GM12873 (cell line): Measurements from ENCODE around the gene TLR8.
A peak's percentile ranks its signal among the peaks of the same experiment; 100 is the strongest.

Experiments used
- TF ChIP-seq, protein P1 (sequence below): IDR thresholded peaks from 2 replicates; pipeline ENCODE4 v1.5.1; 2012; ENCODE audit warnings: low read depth, mild to moderate bottlenecking, moderate library complexity, low read length, control low read depth; ENCODE audit not compliant: insufficient read depth; ENCODE audit errors: missing control alignments

Gene TLR8

DNA sequence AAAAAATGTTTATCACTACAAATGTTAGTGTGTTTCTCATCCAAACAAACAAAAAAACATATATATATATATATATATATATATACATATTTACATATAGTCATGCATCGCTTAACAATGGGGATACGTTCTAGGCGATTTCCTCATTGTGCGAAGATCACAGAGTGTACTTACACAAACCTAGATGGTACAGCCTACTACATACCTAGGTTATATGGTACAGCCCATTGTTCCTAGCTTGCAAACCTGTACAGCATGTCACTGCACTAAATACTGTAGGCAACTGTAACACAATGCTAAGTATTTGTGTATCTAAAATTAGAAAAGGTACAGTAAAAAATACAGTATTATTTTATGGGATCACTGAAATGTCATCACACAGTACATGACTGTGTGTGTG is 52.0 kb downstream of the TLR8 start:
- TF ChIP-seq, protein P1, sequence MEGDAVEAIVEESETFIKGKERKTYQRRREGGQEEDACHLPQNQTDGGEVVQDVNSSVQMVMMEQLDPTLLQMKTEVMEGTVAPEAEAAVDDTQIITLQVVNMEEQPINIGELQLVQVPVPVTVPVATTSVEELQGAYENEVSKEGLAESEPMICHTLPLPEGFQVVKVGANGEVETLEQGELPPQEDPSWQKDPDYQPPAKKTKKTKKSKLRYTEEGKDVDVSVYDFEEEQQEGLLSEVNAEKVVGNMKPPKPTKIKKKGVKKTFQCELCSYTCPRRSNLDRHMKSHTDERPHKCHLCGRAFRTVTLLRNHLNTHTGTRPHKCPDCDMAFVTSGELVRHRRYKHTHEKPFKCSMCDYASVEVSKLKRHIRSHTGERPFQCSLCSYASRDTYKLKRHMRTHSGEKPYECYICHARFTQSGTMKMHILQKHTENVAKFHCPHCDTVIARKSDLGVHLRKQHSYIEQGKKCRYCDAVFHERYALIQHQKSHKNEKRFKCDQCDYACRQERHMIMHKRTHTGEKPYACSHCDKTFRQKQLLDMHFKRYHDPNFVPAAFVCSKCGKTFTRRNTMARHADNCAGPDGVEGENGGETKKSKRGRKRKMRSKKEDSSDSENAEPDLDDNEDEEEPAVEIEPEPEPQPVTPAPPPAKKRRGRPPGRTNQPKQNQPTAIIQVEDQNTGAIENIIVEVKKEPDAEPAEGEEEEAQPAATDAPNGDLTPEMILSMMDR, result no peak

- TF ChIP-seq, protein P1, result peak; percentile 31
Measured at GRCh38 chrX:12961196-12961718, 54.8 kb downstream of the TLR8 start.

DNA sequence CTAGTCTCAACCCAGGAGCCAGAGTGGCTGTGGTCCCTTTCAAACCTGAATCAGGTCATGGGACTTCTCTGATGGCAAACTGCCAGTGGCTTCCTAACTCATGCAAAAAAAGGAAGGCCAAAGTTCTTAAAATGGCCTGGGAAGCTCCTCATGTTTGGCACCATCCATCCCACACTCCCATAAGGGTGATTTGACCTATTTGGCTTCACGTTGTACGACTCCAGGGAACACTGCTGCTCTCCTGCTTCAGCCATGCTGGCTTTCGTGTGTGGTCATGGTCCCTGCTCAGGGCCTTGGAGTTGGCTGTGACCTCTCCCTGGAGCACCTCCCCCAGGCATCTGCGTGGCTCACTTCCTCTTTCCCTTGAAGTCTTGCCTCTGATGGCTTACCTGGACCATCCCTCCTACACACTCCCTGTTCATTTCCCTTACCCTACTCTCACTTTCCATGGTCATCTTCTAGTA is 55.7 kb downstream of the TLR8 start:
- TF ChIP-seq, protein P1, result no peak

- TF ChIP-seq, protein P1, result no peak
Measured at GRCh38 chrX:12965131-12965940, 58.9 kb downstream of the TLR8 start.

- TF ChIP-seq, protein P1, result no peak
Measured at GRCh38 chrX:12966151-12966550, 59.7 kb downstream of the TLR8 start.

- TF ChIP-seq, protein P1, result no peak
Measured at GRCh38 chrX:12967711-12968465, 61.5 kb downstream of the TLR8 start.

GRCh38 chrX:12970691-12971202 is 64.3 kb downstream of the TLR8 start:
- TF ChIP-seq, protein P1, result no peak
